Suprapubic skin (tissue), 3 donors: Measurements from ENCODE around the gene SLC41A2.

Experiments
- CTCF ChIP-seq, 2 donors: fragments of 200-600 bp in 1 of 2; fragments of 450-650 bp in 1 of 2; sonication (generic) in 1 of 2; IDR thresholded peaks; one replicate each; pipeline ENCODE4 v1.5.1; 2016 to 2019; ENCODE audit warnings: antibody characterized with exemption in 2 of 2, mild to moderate bottlenecking in 1 of 2, moderate library complexity in 1 of 2
- POLR2AphosphoS5 ChIP-seq, 3 donors: sonication (generic); formaldehyde crosslinking; IDR thresholded peaks; one replicate each; pipeline ENCODE4 v1.6.1; 2017; ENCODE audit warnings: antibody characterized with exemption in 3 of 3

GRCh38 chr12:104964167-104964855 is 6.2 kb upstream of the SLC41A2 start:
- TF ChIP-seq CTCF (IDR thresholded peaks at IDR 0.05) (no peak), POLR2AphosphoS5 (IDR thresholded peaks at IDR 0.05) (no peak)
